LHCN-M2 (cell line): ENCODE results near the gene NCOA6. TPM values are rescaled to one million over a fixed set of nuclear protein-coding genes. Genes with fewer than 3 reads are reported as not detected.

Experiments
- DNase-seq: peaks from one replicate; pipeline ENCODE4 v3.0.0-alpha.2; 2012; ENCODE audit warnings: low read depth
- total RNA-seq: library from RNA; depleted of rRNA; stranded (reverse); fragments of >200 nt; gene quantifications from 2 replicates; pipeline ENCODE4 v1.2.3, GENCODE V29; 2014

The NCOA6 gene
- total RNA-seq, 1 experiment from 2014 or later: 10.1 TPM

DNA sequence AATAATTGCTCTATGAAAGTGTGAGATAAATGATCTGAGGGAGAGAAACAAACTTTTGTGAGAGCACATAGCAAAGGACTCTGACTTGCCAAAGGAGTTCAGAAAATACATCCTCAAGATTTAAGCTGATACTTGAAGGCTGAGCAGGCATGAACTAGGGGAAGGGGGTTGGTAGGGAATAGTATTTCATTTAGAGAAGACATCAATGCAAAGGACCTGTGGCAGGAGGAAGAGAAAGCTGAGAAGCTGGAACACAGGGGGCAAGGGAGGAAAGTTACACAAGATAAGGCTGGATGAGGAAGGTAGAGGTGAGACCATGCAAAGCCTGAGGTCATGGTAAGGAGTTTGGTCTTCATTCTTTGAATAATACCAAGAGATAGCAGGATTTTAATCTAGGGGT is 50.6 kb downstream of the NCOA6 start:
- DNase-seq: no peak

DNA sequence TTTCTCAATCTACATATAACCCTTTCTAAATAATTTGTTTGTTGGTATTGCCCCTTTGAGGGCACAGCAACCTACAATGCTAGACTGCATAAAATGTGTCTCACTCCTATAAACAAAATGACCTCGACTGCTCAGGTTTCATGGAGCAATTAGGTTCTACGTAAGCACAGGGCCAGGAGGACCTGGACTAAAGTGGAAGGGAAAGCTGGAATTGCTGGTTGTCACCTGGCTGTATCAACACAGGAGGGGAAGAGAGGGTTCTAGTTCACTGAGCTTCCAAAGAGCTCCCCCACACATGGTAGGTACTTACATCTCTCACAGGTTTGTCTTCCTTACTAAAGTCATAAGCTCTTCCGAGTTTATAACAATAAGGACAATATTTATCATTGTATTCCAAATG is 51.0 kb downstream of the NCOA6 start:
- no peak for DNase-seq

DNA sequence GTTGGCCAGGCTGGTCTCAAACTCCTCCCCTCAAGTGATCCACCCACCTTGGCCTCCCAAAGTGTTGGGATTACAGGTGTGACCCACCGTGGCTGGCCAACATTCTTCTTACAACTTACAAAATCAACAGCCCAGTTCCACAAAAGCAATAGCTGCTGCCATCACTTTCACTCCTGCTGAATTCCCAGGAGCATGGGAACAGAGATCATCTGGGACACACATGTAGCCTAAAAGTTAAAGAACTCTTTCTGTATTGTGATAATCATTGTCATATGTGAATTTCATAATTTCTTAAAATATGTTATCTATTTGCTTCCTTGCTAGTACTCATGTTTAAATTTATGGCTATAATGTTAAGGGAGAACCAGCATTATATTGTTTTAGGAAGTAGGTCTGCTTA is 51.7 kb downstream of the NCOA6 start:
- no peak for DNase-seq

DNA sequence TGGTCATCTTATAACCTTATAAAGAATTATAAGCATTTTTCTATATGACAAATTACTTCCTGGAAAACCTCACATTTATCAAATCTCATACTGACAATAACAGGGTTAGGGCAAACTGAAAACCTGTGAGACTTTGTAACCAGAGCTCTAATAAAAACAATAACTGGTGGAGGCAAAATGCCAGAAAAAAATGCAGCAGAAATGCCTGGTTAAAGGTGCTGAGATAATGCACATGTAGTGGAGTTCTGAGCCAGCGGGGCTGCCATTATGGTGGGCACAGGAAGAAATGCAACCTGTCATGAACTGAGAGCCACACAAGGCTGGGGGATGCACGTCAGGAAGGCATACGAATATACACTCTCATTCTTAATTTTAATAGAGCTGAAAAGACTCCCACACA is 53.0 kb downstream of the NCOA6 start:
- no peak for DNase-seq

DNA sequence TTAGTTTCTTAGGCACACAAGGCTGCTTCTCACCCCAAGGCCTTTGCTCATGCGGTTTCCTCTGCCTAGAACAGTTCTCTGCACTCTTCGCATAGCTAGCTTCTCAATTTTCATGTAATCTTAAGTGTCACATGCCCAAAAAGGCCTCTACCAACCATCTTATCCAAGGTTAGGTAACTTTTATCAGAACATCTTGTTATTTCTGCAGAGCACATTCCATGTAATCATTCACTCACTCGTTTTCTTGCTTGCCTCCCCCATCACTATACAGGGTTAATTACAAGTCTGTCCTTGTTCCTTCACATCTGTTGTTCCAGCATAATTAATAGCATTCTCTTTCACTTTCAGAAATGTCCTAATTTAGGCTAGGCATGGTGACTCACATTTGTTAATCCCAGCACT is 53.8 kb downstream of the NCOA6 start:
- DNase-seq: peak; percentile 43

DNA sequence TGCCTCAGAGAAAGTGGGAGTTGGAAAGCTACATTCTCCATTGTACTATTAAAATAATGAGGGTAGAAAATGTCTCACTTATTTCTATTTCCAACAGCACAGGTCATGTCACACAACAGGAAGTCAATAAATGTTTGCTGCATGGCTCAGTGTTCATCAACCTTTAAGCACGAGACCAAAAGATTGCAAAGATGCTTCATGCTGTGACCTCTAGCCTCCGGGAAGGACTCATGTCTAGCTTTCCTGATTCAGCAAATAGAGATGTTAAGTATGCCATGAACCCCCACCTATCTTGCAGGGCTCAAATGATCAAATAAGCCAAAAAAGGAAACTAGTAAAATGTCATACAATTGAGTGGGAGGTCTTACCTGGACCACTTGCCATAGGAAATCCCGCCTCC is 57.4 kb downstream of the NCOA6 start:
- DNase-seq: peak; percentile 69

DNA sequence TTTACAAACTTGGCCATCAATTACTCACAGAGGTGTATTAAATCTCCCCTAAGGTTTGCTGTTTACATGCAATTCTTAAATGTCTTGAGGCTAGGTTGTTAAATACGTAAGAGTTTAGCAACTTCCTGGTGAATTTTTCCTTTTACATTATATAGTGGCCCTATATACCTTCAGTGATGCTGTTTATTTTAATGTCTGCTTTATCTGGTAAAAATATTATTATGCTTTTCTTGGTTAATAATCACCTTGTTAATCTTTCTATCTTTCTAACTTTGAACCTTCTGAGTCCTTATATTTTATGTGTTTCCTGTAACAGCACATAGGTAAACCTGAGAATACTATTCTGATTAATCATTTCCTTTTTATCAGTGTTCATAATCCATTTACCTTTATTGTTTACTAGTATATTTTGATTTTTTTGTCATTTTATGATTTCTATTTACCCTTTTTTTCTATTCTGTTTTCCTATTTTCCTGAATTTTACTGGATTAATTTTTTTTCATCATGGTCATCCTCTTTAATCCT is 63.4 kb downstream of the NCOA6 start:
- no peak for DNase-seq

DNA sequence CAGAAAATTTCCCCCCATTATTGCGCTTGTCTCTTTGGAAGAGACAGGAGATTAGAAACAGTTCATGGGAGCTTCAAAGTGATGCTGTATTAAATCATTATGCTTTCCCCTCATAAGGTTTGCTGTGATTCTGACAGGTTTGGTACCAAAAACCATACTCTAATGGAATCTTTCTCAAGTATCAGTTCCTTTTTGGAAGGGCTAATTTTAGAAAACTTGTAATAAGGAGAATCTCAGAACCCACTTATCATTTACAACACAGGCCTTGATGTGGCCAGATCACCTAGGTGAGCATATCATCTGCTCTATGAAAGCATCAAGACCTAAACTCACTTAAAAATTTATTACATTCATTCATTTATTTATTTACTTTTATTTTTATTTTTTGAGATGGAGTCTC is 70.1 kb downstream of the NCOA6 start:
- no peak for DNase-seq

DNA sequence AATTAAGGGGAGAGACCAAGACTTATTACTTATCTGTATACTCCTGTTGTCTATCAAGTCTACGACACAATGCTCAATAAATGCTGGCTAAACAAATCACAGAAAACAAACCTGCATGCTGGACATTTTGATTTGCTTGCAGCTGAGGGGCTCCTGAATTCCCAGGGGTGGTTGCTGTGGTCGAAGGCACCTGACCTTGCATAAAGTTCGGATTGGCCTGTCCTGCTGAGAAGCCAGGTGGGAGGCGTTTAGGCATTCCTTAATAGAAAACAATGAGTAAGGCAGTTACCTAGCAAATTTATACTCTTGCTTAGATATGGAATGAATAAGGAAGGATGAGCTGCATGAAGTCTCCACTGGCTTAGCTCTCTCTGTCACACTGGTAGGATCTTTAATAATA is 70.8 kb downstream of the NCOA6 start:
- no peak for DNase-seq

DNA sequence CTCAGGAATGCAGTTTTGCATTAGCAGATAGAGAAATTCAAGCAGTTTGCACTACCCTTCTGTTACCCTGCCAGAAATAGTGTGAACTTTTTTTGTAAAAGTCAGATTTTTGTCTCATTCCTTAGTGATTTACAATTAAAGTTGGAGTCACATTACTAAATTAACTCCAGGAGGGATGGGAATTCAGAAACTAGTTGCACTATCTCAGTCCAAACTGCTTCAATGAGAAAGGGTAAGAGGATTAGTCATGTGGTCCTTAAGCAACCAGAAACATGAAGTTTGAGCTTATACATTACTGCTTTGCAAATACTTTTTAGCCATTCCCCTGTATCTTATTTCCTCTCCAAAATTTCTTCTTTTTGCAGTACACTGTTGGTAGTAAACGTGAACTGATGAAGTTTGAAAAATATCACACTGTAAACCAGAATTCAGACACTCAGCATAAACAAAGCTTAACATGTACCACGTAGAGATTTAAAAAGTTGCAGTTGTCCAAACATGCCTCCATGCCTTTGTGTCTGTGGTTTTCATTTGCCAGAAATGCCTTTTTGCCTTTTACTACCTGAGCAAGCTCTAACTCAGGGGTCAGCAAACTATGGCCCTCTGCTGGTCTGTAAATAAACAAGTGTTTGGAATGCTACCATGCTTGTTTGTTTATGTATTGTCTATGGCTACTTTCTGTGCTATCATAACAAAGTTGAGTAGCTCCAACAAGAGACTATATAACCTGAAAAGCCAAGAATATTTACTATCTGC is 71.6 kb downstream of the NCOA6 start:
- no peak for DNase-seq

DNA sequence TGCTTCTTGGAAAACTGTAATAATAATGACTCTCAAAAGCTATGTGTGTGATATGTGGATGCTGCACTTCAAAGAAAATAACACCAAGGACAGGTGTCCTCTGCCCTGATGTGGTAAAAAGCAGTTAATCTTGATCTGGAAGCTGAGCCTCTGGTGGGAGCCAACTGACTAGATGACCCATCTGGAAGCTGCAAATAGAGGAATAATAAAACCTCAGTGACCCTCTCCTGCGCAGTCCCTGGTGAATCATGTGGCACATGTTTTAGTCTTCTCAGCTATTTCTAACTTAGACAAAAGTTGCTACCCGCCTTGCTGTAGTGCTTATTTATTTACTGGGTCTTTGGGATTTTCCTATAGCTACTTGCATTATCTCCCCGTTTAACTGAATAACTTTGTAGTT is 74.0 kb downstream of the NCOA6 start:
- DNase-seq: peak; percentile 7

DNA sequence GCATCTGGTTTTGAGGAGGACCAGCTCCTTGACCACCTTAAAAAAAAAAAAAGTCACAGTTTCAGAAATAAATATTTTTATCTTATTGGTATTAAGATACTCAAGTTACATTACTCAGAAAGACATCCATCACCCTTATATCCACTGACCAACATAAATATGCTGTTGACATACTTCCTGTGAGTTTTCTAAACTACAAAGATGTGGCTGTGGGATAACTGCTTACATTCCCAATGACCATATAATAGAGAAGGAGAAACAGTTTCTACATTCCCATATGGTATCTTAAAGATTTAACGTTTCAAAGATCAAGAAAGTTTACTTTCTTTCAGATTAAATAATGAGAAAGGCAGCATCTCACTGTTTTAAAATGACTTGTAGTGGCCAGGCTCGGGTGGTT is 75.0 kb downstream of the NCOA6 start:
- DNase-seq: no peak

DNA sequence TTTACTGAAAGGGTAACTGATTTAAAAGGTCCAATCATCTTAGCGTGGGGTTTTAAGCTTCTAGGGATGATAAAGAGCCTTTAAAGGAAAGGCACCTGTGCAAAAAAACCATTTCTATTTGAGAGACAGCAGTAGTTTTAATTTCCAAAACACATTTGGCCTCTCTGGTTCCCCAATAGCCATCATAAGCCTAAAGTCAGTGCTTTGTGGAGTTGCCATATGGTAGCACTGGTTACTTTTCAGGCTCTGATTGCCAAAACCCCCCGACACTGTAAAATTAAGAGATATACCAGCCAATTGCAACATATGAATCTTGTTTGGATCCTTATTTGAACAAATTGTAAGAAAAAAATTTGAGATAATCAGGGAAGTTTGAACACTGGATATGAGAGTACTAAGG is 76.7 kb downstream of the NCOA6 start:
- DNase-seq: no peak

DNA sequence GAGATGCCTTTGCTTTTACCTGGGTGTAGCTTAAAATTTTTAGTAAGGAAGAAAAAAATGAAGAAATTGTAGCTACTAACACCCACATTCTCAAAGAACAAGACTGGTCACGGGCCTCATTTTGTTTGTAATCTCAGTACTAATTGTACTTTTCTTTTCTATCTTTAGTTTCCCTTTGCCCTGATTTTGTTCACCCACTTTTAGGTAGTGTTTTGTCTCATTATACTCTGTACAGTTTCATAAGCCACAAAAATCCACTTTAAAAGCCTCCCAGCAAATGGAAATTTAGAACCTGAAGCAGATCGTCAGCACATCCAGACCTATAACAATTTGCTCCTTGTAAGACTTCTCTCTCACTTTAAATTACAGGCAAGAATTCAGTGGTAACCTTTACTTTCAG is 78.0 kb downstream of the NCOA6 start:
- no peak for DNase-seq

DNA sequence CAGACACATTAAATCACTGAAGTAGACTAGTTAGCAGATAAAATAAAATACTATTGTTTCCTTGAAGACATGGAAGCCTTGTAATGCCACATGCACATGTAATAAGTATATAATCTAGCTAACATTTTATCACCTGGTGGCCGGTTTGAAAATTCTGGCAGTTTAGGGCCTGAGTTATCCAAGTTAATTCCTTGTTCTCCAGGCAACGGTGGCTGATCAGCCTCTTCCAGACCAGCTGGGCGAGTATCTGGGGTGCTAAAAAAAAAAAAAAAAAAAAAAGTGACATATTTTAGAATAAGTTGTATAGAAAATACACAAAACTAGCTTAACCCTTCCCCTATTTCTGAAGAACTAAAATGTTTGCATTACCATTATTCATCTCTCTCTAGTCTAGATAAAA is 78.8 kb downstream of the NCOA6 start:
- DNase-seq: no peak

DNA sequence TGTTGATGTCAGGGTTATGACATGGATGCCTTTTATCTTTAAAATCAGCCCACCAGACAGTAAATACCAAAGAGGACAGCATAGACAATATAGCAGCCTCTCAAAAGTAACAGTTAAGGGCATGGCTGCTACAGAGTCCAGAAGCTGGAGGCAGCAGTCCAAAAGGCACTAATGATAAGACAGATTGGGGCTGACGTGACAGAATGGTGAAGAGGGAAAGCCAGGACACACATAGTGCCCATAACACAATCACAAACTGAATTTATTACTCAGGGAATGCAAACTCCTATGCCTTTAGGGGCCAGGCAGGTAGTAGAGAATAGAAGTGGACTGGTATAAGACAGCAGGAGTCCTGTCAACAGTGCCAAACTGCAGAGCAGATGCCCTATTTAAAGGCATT is 80.6 kb downstream of the NCOA6 start:
- DNase-seq: no peak

DNA sequence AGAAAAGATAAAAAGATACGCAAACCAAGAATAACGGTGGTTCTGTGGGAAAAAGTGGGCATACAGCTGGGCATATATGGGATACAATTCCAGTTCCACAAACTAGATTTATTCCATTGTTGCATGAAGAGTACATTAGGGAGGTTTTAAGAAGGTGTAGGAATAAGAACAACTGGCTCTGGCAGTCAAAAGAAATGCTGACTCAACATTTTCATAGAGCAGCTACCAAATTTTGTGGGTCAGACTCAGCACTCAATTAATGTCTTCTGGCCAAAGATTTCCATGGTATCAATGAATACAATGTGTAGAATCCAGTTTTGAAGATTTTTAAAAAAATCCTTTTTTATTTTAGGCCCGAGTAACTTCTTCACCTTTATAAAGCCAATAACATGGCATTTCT is 81.1 kb downstream of the NCOA6 start:
- DNase-seq: no peak

DNA sequence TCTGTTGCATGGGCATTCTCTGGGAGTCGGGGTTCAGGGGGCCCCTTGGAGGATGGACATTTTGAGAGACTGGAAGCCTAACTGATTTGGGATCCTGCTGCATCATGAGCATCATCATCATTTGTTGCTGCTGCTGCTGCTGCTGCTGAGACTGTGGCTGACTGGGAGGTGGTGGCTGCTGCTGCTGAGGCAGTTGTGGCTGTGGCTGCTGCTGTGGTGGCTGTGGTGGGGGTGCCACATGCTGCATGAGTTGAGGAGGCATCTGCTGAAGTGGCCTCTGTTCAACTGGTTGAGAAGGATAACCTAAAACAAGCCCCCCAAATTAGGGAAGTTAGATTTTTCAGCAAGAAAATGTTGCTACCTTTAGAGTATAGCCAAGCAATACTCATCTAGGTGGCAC is 82.4 kb downstream of the NCOA6 start:
- DNase-seq: no peak

DNA sequence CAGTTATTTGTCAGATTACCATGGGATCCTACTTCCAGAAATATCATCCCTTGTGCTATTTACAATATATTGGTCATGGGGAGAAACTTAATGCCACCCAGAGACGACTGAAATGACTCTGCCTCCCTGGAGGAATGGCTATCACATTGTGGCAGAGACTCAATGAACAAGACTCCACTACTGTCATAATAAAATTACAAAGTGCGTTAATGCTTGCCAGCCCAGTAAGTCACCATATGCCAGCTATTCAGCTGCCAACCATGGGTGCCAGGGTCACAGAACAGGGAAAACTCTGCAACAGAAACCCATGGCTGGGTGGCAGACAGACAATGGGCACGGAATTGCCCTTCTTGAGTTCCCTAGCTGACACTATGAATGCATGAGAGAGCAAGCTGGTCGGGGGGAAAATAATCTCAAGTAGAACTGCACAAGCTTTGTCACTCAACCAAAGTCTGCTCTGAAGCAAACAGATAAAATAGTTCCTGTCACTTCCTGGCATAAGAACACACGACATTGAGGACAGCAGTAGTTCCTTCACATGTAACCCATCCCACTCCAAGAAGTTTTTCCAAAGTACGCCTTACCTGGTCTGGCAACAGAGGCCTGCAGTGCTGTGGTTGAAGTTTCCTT is 89.2 kb downstream of the NCOA6 start:
- DNase-seq: no peak

DNA sequence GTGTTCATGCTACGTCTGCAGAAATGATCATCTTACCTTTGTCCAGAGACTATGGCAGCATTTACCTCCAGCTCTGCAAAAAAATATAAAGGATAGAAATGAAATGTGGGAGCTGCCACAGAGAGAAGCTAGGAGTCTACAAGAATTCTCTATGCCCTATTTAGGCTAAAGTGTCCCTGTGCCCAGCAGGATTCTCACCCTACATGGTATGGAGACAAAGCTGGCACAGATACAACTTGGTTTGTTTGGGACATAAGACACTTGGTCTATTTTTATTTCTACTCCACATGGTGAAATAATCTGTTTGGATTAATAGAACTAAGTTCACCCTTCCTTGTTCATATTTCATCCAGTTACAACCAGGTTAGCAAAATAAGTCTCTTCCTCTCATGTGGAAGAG is 92.9 kb downstream of the NCOA6 start:
- no peak for DNase-seq

DNA sequence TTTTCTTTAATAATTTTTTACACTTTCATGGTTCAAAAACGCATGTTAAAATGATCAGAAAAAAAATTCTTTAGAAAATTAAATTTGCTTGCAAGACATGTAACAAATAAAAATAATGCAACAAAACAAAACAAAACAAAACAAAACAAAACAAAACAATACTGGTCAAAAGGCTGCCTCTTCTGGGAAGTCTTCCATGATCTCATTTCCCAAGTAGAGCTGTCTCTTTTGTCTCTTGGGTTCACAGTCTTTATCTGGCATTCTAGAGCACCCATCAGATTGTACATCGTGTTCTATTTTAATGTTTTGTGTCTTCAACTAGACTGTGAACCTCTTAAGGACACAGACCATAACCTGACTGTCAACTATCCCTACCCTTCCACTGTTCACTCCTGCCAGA is 96.0 kb downstream of the NCOA6 start:
- no peak for DNase-seq

DNA sequence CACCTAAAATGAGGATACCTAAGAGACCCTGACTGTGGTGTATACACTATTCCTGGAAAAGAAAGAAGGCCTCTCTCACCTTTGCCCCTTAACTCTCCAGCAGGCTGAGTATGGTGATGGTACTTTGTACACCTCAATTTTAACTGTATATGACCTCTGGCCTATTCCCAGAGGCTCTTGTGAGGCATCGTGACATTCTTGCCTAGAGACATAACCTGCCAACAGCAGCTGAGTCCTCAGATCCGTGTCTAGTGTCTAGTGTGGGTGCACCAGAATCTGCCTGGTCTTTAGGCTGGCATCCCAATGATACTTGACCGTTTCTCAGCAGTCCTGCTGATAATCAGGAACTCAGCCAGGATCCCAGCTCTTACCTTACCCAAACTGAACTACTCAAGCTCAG is 101.3 kb downstream of the NCOA6 start:
- DNase-seq: no peak

DNA sequence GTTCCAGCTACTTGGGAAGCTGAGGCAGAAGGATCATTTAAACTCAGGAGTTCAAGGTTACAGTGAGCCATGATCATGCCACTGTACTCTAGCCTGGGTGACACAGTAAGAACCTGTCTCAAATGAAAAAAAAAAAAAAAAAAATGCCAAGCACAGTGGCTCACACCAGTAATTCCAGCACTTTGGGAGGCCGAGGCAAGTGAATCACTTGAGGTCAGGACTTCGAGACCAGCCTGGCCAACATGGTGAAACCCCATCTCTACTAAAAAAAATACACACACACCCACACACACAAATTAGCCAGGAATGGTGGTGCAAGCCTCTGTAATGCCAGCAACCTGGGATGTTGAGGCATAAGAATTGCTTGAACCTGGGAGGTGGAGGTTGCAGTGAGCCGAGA is 102.9 kb downstream of the NCOA6 start:
- DNase-seq: peak; percentile 19
